ENCODE measurements around the gene REP15. TPM values are rescaled to one million over a fixed set of nuclear protein-coding genes. Genes with fewer than 3 reads are reported as not detected.

Gene REP15
- total and polyA plus RNA-seq, 2 of the 8 experiments (the other 6 are each of a cell fraction or from before 2014, with no cell fraction given): 0.06 to 0.73 TPM

DNA sequence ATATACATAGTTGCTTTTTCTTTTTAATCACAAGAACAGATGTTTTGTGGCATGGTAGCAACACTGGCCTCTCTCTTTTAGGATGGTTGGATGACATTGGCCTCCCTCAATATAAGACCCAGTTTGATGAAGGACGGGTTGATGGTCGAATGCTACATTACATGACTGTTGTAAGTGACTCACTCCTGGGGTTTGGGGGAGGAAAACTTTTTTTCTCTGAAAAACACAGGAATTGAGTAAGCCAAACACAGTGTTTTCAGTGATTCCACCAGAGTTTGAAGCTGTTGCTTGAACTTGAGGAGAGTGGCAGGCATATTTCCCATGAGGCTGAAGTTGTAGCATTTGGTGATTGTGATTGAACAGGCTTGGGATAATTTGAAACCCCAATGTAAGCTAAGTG lies 13.7 kb upstream of the REP15 start (continued):
- no peak for TF ChIP-seq TAF1 (IDR thresholded peaks at IDR 0.05; ENCODE audit: low read depth, low read length)
